Measurements from ENCODE around the gene SUFU. TPM values are rescaled to one million over a fixed set of nuclear protein-coding genes. Genes with fewer than 3 reads are reported as not detected.
"Not testable (repeated sequence)": the region's sequence is repeated elsewhere in the genome, so short reads cannot be mapped to it uniquely, and the experiment has no call there.

The SUFU gene
- total RNA-seq, 1 experiment from 2014 or later = 12.6 TPM

GRCh38 chr10:102515724-102516123 lies 12.0 kb downstream of the SUFU start:
- DNase-seq = no peak
- Histone ChIP-seq H3K9me3 (replicated peaks) (no peaks in the 10 kb centered on the region), H3K4me3 (no peak overlapping the region), H3K27me3 (no peaks in the 10 kb centered on the region), H3K4me1 (no peaks in the 10 kb centered on the region), H3K27ac (no peak overlapping the region), H3K36me3 (peaks cover 36% of the 10 kb centered on the region)

GRCh38 chr10:102517553-102517952 lies 13.8 kb downstream of the SUFU start:
- no peak overlapping the region for H3K4me3 ChIP-seq
- no peaks in the 10 kb centered on the region for H3K9me3 ChIP-seq (replicated peaks)
- DNase-seq = no peak
- H3K27ac ChIP-seq = no peak overlapping the region
- H3K36me3 ChIP-seq = peaks cover 26% of the 10 kb centered on the region; the same call in 1 of the 2 replicates
- H3K4me1 ChIP-seq = no peaks in the 10 kb centered on the region
- no peaks in the 10 kb centered on the region for H3K27me3 ChIP-seq

- H3K27me3 ChIP-seq = no peaks in the 10 kb centered on the region
- no peak for DNase-seq
- no peaks in the 10 kb centered on the region for H3K4me1 ChIP-seq
- H3K4me3 ChIP-seq = no peak overlapping the region
- H3K27ac ChIP-seq = no peak overlapping the region
- no peaks in the 10 kb centered on the region for H3K9me3 ChIP-seq (replicated peaks)
- H3K36me3 ChIP-seq = peaks cover 13% of the 10 kb centered on the region; the same call in 1 of the 2 replicates
Observed at GRCh38 chr10:102519246-102519825, 15.6 kb downstream of the SUFU start.

- no peaks in the 10 kb centered on the region for H3K4me1 ChIP-seq
- no peak overlapping the region for H3K27ac ChIP-seq
- DNase-seq = no peak
- H3K27me3 ChIP-seq = no peaks in the 10 kb centered on the region
- H3K36me3 ChIP-seq = peaks cover 3% of the 10 kb centered on the region; the same call in 1 of the 2 replicates
- no peak overlapping the region for H3K4me3 ChIP-seq
- no peaks in the 10 kb centered on the region for H3K9me3 ChIP-seq (replicated peaks)
Observed at GRCh38 chr10:102522874-102523249, 19.1 kb downstream of the SUFU start.

GRCh38 chr10:102523250-102524029 lies 19.7 kb downstream of the SUFU start:
- Histone ChIP-seq H3K27me3 (no peaks in the 10 kb centered on the region), H3K36me3 (no peaks in the 10 kb centered on the region; the same call in 1 of the 2 replicates), H3K9me3 (replicated peaks) (no peaks in the 10 kb centered on the region), H3K4me3 (no peak overlapping the region), H3K4me1 (no peaks in the 10 kb centered on the region), H3K27ac (no peak overlapping the region)
- DNase-seq = no peak

- DNase-seq = no peak
- Histone ChIP-seq H3K27me3 (no peaks in the 10 kb centered on the region), H3K27ac (no peak overlapping the region), H3K4me3 (no peak overlapping the region), H3K36me3 (no peaks in the 10 kb centered on the region; the same call in 1 of the 2 replicates), H3K9me3 (replicated peaks) (no peaks in the 10 kb centered on the region), H3K4me1 (no peaks in the 10 kb centered on the region)
Observed at GRCh38 chr10:102524746-102525145, 21.0 kb downstream of the SUFU start.

GRCh38 chr10:102527546-102527945 lies 23.8 kb downstream of the SUFU start:
- Histone ChIP-seq H3K9me3 (replicated peaks) (no peaks in the 10 kb centered on the region), H3K4me1 (no peaks in the 10 kb centered on the region), H3K36me3 (no peaks in the 10 kb centered on the region; the same call in 1 of the 2 replicates), H3K27me3 (no peaks in the 10 kb centered on the region), H3K4me3 (no peak overlapping the region), H3K27ac (no peak overlapping the region)
- no peak for DNase-seq

GRCh38 chr10:102534333-102534732 lies 30.6 kb downstream of the SUFU start:
- Histone ChIP-seq H3K4me3 (no peak overlapping the region), H3K9me3 (replicated peaks) (no peaks in the 10 kb centered on the region), H3K27ac (no peak overlapping the region), H3K4me1 (no peaks in the 10 kb centered on the region), H3K27me3 (no peaks in the 10 kb centered on the region), H3K36me3 (no peaks in the 10 kb centered on the region)
- no peak for DNase-seq

GRCh38 chr10:102534966-102535365 lies 31.2 kb downstream of the SUFU start:
- not testable (repeated sequence) for DNase-seq; H3K27me3 ChIP-seq; H3K36me3 ChIP-seq; H3K27ac ChIP-seq; H3K4me1 ChIP-seq; H3K4me3 ChIP-seq; H3K9me3 ChIP-seq (replicated peaks)

- Histone ChIP-seq H3K9me3 (replicated peaks) (no peaks in the 10 kb centered on the region), H3K4me1 (no peaks in the 10 kb centered on the region), H3K36me3 (no peaks in the 10 kb centered on the region), H3K27ac (no peak overlapping the region), H3K4me3 (no peak overlapping the region), H3K27me3 (no peaks in the 10 kb centered on the region)
- DNase-seq = no peak
Observed at GRCh38 chr10:102535481-102536147, 31.8 kb downstream of the SUFU start.

GRCh38 chr10:102537367-102537766 lies 33.6 kb downstream of the SUFU start:
- Histone ChIP-seq H3K27ac (no peak overlapping the region), H3K27me3 (no peaks in the 10 kb centered on the region), H3K9me3 (replicated peaks) (no peaks in the 10 kb centered on the region), H3K4me3 (no peak overlapping the region), H3K36me3 (no peaks in the 10 kb centered on the region), H3K4me1 (no peaks in the 10 kb centered on the region)
- no peak for DNase-seq

GRCh38 chr10:102537948-102538347 lies 34.2 kb downstream of the SUFU start:
- Histone ChIP-seq H3K9me3 (replicated peaks) (no peaks in the 10 kb centered on the region), H3K27ac (no peak overlapping the region)

GRCh38 chr10:102538811-102539210 lies 35.0 kb downstream of the SUFU start:
- Histone ChIP-seq H3K4me3 (no peak overlapping the region), H3K9me3 (replicated peaks) (no peaks in the 10 kb centered on the region), H3K4me1 (no peaks in the 10 kb centered on the region)

More at GRCh38 chr10:102537948-102538347, 34.2 kb downstream of the SUFU start:
- Histone ChIP-seq H3K4me3 (no peak overlapping the region), H3K27me3 (no peaks in the 10 kb centered on the region), H3K36me3 (no peaks in the 10 kb centered on the region), H3K4me1 (no peaks in the 10 kb centered on the region)
- no peak for DNase-seq

GRCh38 chr10:102540023-102540422 lies 36.3 kb downstream of the SUFU start:
- no peak overlapping the region for H3K4me3 ChIP-seq
- no peaks in the 10 kb centered on the region for H3K9me3 ChIP-seq (replicated peaks)
- H3K27me3 ChIP-seq = no peaks in the 10 kb centered on the region
- no peaks in the 10 kb centered on the region for H3K4me1 ChIP-seq
- DNase-seq = peak in 1 of 2 experiments; percentile 47
- H3K27ac ChIP-seq = no peak overlapping the region
- H3K36me3 ChIP-seq = no peaks in the 10 kb centered on the region

More at GRCh38 chr10:102538811-102539210, 35.0 kb downstream of the SUFU start:
- H3K36me3 ChIP-seq = no peaks in the 10 kb centered on the region
- H3K27ac ChIP-seq = no peak overlapping the region
- no peaks in the 10 kb centered on the region for H3K27me3 ChIP-seq
- no peak for DNase-seq

- H3K9me3 ChIP-seq (replicated peaks) = no peaks in the 10 kb centered on the region
- no peaks in the 10 kb centered on the region for H3K36me3 ChIP-seq
- no peak for DNase-seq
- H3K4me1 ChIP-seq = no peaks in the 10 kb centered on the region
- H3K4me3 ChIP-seq = no peak overlapping the region
- H3K27ac ChIP-seq = no peak overlapping the region
- H3K27me3 ChIP-seq = no peaks in the 10 kb centered on the region
Observed at GRCh38 chr10:102542800-102543418, 39.1 kb downstream of the SUFU start.

Measured in SJCRH30 (cell line).